Stimulated activated naive CD8-positive, alpha-beta T cell treated with anti-CD3 and anti-CD28 coated beads, Interleukin-15, Interleukin-2, amounts not matched to agents 100 ng/mL and 50 ng/mL, for 24 hours (primary cell): ENCODE results near the gene PGLYRP2.
"Not testable (repeated sequence)": the region's sequence is repeated elsewhere in the genome, so short reads cannot be mapped to it uniquely, and the experiment has no call there.

Source experiments
- H3K27ac Mint-ChIP-seq: one replicate; pipeline ENCODE4 v1.8.0; 2021; ENCODE audit warnings: mild to moderate bottlenecking, mixed read lengths
- H3K27me3 Mint-ChIP-seq: one replicate; pipeline ENCODE4 v1.8.0; 2021; ENCODE audit warnings: mixed read lengths
- H3K36me3 Mint-ChIP-seq: one replicate; pipeline ENCODE4 v1.8.0; 2021; ENCODE audit warnings: low read depth, mixed read lengths
- H3K4me1 Mint-ChIP-seq: one replicate; pipeline ENCODE4 v1.8.0; 2021; ENCODE audit warnings: low read depth, mixed read lengths
- H3K4me3 Mint-ChIP-seq: one replicate; pipeline ENCODE4 v1.8.0; 2021; ENCODE audit warnings: mild to moderate bottlenecking, mixed read lengths
- H3K9me3 Mint-ChIP-seq: one replicate; pipeline ENCODE4 v1.8.0; 2021; ENCODE audit warnings: mixed read lengths

Gene PGLYRP2, protein sequence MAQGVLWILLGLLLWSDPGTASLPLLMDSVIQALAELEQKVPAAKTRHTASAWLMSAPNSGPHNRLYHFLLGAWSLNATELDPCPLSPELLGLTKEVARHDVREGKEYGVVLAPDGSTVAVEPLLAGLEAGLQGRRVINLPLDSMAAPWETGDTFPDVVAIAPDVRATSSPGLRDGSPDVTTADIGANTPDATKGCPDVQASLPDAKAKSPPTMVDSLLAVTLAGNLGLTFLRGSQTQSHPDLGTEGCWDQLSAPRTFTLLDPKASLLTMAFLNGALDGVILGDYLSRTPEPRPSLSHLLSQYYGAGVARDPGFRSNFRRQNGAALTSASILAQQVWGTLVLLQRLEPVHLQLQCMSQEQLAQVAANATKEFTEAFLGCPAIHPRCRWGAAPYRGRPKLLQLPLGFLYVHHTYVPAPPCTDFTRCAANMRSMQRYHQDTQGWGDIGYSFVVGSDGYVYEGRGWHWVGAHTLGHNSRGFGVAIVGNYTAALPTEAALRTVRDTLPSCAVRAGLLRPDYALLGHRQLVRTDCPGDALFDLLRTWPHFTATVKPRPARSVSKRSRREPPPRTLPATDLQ

DNA sequence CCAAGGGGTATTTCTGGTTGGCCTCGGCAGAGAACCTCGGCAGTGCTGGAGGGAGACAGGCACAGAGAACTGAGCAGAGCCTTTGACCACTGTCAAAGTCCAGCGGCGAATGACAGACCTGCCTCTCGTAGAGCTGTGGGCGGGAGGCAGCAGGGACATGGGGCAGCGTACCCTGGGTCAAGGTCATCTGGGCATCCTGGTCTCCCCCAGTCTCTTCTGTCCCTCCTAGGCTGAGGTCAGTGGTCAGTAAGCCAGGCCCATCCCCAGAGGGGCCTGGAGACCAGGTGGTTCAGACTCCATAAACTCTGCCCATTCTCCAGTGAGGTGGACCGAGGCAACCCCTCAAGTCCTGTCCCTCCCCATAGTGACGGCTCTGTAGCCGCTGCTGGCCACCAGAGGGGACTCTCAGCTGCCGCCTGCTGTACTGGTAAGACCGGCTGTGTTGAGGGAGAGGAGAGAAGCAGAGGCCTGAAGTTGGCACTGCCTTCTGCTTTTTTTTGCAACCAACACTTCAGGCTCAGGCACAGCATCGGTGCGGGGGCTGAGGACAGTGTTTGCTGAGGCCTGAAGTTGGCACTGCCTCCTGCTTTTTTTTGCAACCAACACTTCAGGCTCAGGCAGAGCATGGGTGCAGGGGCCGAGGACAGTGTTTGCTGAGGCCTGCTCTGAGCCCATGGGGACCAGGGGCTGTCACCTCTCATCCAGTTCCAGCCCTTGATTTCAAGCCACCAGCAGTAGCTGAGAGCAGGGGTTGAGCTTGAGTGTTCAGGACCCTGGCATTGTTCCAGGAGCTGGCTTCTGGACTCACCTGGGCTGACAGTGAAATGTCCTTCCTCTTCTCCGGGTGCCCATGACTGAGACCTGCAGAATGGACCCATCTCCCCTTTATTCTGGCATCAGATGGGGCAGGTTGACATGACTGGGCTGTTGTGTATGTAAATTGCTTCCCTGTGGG lies at the start of gene PGLYRP2:
Gene PGLYRP2, minus strand, starts transcription at position 111 of the 955 bp plus-strand sequence. CDS start 130 bp downstream, outside the sequence.
- H3K27me3 Mint-ChIP-seq, result no peaks in the 10 kb centered on the region
- H3K36me3 Mint-ChIP-seq, result no peaks in the 10 kb centered on the region
- no peaks in the 10 kb centered on the region for H3K9me3 Mint-ChIP-seq
- no peak within 1 kb of the TSS for H3K4me3 Mint-ChIP-seq
- H3K4me1 Mint-ChIP-seq, result peaks cover 28% of the 10 kb centered on the region
- no peak within 1 kb of the TSS for H3K27ac Mint-ChIP-seq

DNA sequence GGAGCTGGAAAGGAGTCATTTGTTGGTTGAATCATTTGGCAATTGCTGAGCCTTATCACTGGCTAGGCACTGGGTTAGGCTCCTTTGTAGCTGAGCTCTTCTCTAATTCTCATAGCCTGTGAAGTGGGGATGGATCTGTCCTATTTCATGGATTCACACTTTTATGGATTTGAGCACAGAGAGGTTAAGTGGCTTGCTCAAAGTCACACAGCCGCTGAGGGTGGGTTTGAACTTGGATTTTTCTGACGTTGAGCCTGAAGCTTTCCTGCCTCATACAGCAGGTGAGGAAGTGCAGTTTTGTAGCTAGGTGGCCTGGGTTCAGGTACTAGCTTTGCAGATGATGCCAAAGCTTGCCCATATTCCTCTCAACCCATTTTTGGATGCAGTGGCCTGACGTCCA lies 48.4 kb upstream of the PGLYRP2 start:
- Mint-ChIP-seq H3K27ac (no peak overlapping the region), H3K27me3 (no peaks in the 10 kb centered on the region), H3K4me1 (peaks cover 19% of the 10 kb centered on the region), H3K9me3 (peaks cover 8% of the 10 kb centered on the region), H3K4me3 (no peak overlapping the region), H3K36me3 (peaks cover 10% of the 10 kb centered on the region)

DNA sequence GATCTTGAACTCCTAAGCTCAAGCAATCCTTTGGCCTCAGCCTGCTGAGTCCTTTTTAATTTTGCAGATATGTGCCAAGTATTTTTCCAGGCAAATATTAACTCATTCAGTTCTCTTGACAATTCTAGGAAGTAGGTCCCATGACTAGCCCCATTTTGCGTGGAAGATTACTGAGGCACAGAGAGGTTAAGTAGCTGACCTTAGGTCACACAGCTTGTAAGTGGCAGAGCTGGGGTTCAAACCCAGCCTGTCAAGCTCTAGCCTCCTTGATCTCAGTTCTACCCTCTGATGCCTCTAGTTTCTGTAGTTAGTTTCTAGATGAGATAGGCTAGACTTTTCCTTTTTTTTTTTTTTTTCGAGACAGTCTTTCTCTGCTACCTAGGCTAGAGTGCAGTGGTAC lies 47.1 kb upstream of the PGLYRP2 start:
- Mint-ChIP-seq H3K27me3 (no peaks in the 10 kb centered on the region), H3K4me1 (peaks cover 11% of the 10 kb centered on the region), H3K27ac (no peak overlapping the region), H3K4me3 (no peak overlapping the region), H3K36me3 (peaks cover 10% of the 10 kb centered on the region), H3K9me3 (peaks cover 8% of the 10 kb centered on the region)

DNA sequence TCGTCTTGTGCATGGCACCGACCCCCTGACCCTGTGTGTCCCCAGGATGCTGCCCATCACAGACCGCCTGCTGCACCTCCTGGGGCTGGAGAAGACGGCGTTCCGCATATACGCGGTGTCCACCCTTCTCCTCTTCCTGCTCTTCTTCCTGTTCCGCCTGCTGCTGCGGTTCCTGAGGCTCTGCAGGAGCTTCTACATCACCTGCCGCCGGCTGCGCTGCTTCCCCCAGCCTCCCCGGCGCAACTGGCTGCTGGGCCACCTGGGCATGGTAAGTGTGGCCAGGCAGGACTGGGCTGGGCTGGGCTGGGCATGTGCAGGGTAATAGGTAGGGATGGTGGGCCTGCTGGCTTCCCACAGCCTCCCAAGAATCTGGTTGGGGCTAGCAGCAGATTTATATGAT lies 46.0 kb upstream of the PGLYRP2 start:
- H3K27me3 Mint-ChIP-seq, result no peaks in the 10 kb centered on the region
- no peak overlapping the region for H3K4me3 Mint-ChIP-seq
- peaks cover 9% of the 10 kb centered on the region for H3K4me1 Mint-ChIP-seq
- H3K27ac Mint-ChIP-seq, result no peak overlapping the region
- H3K36me3 Mint-ChIP-seq, result peaks cover 5% of the 10 kb centered on the region
- peaks cover 4% of the 10 kb centered on the region for H3K9me3 Mint-ChIP-seq

DNA sequence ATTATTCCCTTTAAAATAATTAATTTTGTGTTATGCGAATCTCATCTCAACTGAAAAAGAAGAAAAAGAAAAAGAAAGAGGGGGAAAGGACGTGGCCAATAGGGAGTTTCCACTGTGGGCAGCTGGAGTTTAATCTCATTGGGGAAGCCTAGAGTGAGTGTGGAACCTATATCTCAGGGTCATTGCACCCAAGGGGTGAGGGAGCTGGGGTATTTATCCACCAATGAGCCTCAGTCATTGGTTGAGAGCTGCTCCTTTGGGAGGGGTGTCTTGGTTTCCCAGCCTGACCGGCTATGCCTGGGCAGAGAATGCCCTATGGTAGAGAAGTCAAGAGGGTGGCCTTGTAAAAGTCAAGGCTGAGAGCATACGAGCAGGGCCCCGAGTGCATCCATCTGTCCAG lies 45.5 kb upstream of the PGLYRP2 start:
- Mint-ChIP-seq H3K27me3 (no peaks in the 10 kb centered on the region), H3K36me3 (peaks cover 3% of the 10 kb centered on the region)

DNA sequence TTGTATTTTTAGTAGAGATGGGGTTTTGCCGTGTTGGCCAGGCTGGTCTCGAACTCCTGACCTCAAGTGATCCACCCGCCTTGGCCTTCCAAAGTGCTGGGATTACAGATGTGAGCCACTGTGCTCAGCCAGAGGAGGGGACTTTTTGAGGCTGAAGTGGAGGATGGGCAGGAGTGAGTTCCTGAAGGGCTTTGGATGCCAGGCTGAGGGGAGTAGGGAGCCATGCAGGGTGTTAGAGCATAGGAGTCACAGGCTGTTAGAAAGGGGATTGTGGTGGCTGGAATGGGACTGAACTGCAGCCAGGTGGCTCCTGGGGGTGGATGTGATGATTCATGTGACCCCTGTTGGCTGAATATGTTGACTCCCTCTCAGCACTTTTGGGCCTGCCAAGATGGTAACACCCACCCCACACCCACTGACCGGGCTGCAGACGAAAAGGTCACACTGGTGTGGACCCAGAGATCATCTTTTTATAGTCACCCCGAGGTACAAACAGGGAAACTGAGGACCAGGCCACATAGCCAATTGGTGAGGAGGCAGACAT lies 40.2 kb upstream of the PGLYRP2 start:
- Mint-ChIP-seq H3K36me3 (peaks cover 8% of the 10 kb centered on the region), H3K4me1 (peaks cover 37% of the 10 kb centered on the region), H3K9me3 (peaks cover 6% of the 10 kb centered on the region), H3K27ac (no peak overlapping the region), H3K27me3 (peaks cover 3% of the 10 kb centered on the region), H3K4me3 (no peak overlapping the region)

More for the DNA sequence above, 45.5 kb upstream of the PGLYRP2 start:
- Mint-ChIP-seq H3K4me1 (peaks cover 10% of the 10 kb centered on the region), H3K4me3 (no peak overlapping the region), H3K27ac (no peak overlapping the region), H3K9me3 (peaks cover 1% of the 10 kb centered on the region)

DNA sequence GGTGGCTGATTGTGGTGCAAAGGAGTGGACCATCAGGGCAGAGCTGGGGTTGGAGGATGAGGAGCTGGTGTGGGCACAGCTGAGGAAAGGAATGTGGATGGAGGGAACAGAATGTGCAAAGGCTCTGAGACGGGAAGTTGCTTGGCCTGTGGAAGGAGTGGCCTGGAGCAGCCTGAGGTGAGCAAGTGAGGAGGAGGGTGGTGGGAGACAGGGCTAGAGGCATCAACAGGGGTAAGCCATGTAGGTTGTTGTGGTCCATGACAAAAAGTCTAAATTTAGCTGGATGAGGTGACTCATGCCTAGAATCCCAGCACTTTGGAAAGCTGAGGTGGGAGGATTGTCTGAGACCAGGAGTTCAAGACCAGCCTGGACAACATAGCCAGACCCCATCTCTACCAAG lies 38.5 kb upstream of the PGLYRP2 start:
- Mint-ChIP-seq H3K9me3 (peaks cover 6% of the 10 kb centered on the region), H3K27ac (no peak overlapping the region), H3K4me3 (no peak overlapping the region)

DNA sequence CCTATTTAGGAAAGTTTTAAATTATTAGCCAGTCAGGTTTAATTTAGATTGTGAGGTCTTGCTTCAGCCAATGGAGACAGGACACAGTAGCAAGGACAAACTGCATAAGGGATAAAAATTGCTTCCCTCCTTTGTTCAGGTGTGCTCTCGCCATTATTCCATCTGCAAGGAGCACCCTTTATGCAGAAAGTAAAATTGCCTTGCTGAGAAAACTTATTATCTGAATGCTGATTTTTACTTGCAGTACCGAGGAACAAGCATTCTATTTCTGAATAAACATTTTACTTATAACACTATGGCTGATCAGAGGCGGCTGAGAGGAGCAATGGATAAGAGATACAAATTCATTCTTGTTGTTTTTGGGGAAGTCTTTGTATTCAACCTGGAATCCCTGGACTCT lies 37.1 kb upstream of the PGLYRP2 start:
- H3K9me3 Mint-ChIP-seq, result peaks cover 6% of the 10 kb centered on the region
- no peak overlapping the region for H3K27ac Mint-ChIP-seq
- H3K27me3 Mint-ChIP-seq, result peaks cover 3% of the 10 kb centered on the region
- H3K4me3 Mint-ChIP-seq, result no peak overlapping the region
- peaks cover 8% of the 10 kb centered on the region for H3K36me3 Mint-ChIP-seq
- H3K4me1 Mint-ChIP-seq, result peaks cover 41% of the 10 kb centered on the region

More for the DNA sequence above, 38.5 kb upstream of the PGLYRP2 start:
- Mint-ChIP-seq H3K36me3 (peaks cover 8% of the 10 kb centered on the region), H3K4me1 (peaks cover 41% of the 10 kb centered on the region), H3K27me3 (peaks cover 3% of the 10 kb centered on the region)

DNA sequence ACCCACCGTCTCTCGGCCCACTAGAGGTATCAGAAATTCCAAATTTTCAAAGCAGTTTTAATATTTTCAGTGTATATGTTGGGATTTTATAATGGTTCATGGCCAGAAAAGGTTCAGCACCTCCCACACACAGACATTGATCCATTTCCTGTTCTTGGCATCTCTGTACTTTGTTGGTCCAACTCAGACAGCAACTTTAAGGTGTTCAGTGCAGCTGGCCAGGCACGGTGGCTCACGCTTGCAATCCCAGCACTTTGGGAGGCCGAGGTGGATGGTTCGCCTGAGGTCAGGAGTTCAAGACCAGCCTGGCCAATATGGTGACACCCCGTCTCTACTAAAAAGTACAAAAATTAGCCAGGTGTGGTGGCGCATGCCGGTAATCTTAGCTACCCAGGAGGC lies 35.9 kb upstream of the PGLYRP2 start:
- peak overlapping the region; percentile 76 for H3K4me3 Mint-ChIP-seq
- not testable (repeated sequence) for H3K36me3 Mint-ChIP-seq, H3K27me3 Mint-ChIP-seq, H3K9me3 Mint-ChIP-seq
- peaks cover 46% of the 10 kb centered on the region for H3K4me1 Mint-ChIP-seq
- peak overlapping the region; percentile 98 for H3K27ac Mint-ChIP-seq

DNA sequence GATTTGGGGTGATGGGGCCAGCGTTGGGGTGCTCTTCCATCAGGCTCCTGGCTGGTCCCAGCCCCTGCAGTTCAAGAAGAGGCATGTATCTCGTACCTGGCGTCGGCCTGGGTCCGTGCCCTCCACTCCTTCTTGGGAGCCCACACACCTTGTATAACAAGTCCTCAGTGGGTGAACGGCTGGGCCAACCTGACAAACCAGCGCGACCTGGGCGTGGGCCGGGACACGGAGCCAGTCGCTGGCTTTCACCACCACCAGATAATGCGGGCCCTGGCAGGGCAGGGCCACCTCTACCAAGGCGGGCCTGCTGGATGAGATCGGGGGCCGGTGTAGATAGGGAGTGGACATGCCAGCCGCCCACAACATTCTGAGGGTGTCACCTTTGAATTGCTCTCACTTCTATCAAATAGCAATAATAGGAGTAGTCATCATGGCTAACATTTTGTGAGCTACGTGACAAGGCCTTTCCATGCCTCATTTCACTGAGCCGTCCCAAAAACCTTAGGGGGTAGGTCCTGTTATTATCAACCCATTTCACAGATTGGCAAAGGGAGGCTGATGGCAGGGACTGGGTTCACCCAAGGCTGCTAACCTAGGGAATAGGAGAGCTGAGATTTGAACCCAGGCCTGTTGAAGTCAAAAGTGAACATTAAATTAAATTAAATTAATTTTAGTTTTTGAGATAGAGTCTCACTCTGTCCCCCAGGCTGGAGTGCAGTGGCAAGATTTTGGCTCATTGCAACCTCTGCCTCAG lies 32.5 kb upstream of the PGLYRP2 start:
- Mint-ChIP-seq H3K27me3 (peaks cover 17% of the 10 kb centered on the region), H3K9me3 (peaks cover 6% of the 10 kb centered on the region), H3K36me3 (peaks cover 8% of the 10 kb centered on the region), H3K27ac (no peak overlapping the region), H3K4me1 (peaks cover 45% of the 10 kb centered on the region), H3K4me3 (no peak overlapping the region)

DNA sequence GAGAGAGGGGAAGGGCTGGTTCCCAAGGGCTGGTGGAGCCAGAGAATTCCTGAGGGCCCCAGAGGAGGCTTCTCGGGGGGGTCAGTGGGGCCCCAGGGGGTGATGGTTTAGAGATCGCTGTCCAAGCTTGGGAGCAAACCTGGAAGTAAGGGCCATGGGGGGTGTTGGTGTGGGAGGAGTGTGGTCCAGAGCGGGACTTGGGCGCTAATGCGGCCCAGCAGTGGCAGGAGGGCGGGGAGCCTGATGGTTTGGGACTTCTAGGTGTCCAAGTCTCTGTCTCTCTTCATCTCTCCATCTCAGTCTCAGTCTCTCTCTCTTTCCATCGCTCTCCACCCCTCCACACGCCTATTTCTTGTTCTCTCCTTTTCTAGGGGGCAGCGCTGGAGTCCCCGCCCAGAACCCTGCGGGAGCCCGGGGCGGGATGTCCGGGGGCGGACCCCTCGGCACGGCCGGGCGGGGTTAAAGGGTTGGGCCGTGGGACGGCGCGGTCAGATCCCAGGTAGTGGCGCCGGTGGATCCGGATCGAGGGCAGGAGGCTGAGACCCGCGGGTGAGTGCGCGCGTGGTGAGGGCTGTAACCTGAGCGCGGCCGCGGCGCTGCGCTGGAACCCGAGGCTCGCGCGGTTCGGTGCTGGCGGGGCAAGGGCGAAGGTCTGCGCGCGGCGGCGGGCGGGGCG lies 28.9 kb upstream of the PGLYRP2 start, which contains the start of gene CYP4F22:
Gene CYP4F22, plus strand, starts transcription at position 491 of the 676 bp plus-strand sequence. CDS start 16,812 bp downstream, outside the sequence.
- H3K27me3 Mint-ChIP-seq, result peaks cover 17% of the 10 kb centered on the region
- no peak within 1 kb of the TSS for H3K27ac Mint-ChIP-seq

DNA sequence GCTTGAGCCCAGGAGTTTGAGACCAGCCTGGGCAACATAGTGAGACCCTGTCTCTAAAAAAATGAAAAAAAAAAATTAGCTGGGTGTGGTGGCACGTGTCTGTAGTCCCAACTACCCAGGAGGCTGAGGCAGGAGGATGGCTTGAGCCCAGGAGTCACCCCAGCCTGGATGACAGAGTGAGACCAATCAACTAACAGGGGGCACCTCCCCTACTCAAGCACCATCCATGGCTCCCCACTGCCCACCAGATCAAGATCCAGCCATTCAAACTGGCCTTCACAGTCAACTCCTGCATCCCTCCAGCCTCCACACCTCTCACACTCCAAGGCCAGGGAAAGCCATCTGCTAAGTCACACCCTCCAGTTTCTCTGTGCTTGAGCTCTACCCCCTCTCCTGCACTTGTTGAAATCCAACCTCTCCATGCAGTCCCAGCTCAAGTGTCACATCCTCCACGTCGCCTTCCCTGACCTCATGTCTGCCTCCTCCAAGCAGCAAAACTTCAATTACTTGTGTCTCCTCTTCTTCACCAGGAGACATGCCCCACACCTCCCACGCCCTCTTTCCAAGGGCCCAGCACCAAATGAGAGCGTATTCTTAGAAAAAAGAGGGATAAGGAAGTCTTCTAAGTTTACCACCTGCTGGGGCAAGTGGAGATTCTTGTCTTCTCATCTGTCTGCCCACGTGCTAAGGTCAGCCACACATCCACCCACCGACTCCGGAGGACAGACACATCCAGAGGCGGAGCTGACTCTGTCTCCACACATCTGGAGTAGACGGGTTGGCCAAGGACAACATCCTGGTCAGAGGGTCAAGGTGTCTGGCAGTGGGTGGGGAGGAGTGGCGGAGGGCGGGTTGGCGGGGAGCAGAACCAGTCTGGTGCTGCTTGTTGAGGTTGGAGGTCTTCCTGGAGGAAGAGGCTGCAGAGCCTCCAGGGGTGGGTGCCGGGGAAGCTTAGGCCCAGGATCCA lies 28.1 kb upstream of the PGLYRP2 start:
- Mint-ChIP-seq H3K27me3 (peaks cover 17% of the 10 kb centered on the region), H3K36me3 (no peaks in the 10 kb centered on the region), H3K27ac (no peak overlapping the region), H3K9me3 (no peaks in the 10 kb centered on the region), H3K4me3 (peak overlapping the region; percentile 79), H3K4me1 (peaks cover 20% of the 10 kb centered on the region)

More for the DNA sequence above, 28.9 kb upstream of the PGLYRP2 start, which contains the start of gene CYP4F22:
- H3K9me3 Mint-ChIP-seq, result no peaks in the 10 kb centered on the region
- H3K4me1 Mint-ChIP-seq, result peaks cover 20% of the 10 kb centered on the region
- H3K36me3 Mint-ChIP-seq, result no peaks in the 10 kb centered on the region
- H3K4me3 Mint-ChIP-seq, result peak within 1 kb of the TSS; percentile 79
